Right kidney (tissue), 1 donor: Measurements from ENCODE around the gene DNAJC4.
A peak's percentile ranks its signal among the peaks of the same experiment; 100 is the strongest.

Experiments used
- DNase-seq: peaks from one replicate; pipeline ENCODE4 v3.0.0-alpha.2; 2016

Gene DNAJC4

DNA sequence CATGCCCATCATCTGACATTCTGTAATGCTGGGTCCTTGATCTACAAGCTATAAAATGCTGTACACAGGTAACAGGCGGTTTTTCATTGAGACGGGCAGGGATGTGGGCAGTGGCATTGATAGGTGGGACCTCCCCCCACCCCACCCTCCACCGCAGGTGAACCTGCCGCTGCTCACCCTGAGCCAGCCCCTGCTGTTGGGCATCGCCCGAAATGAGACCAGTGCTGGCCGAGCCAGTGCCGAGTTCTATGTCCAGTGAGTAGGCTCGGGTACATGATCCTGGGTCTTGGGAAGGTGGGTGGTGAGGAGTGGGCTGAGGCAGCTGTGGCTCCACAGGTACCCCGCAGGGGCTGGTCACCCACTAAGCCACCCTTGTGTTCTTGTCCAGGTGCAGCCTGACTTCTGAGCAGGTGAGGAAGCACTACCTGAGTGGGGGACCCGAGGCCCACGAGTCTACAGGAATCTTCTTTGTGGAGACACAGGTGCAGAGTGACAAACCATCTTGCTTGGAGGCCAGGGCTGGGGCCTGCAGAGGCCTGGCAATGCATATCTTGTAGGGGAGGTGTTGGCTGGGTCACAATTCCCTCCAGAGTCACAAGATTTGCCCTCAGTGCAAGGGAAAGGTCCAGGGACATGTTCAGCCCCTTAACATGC lies 1.1 kb upstream of the DNAJC4 start:
- no peak for DNase-seq

DNA sequence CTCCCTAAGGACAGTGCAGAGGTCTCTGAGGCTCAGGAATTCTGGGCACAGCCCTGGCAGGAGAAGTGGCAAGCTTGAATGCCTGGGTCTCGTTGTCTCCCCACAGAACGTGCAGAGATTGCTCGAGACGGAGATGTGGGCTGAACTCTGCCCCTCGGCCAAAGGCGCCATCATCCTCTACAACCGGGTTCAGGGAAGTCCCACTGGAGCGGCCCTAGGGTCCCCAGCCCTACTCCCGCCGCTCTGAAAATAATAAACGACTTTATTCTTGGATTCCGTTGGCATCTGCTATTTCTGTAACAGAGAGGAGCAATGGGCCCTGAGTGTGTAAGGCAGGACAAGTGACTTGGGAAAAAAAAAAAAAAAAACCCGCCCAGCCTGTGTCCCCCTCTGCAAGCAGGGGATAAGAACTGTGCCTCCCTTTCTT lies 591 bp upstream of the DNAJC4 start:
- DNase-seq, result no peak

DNA sequence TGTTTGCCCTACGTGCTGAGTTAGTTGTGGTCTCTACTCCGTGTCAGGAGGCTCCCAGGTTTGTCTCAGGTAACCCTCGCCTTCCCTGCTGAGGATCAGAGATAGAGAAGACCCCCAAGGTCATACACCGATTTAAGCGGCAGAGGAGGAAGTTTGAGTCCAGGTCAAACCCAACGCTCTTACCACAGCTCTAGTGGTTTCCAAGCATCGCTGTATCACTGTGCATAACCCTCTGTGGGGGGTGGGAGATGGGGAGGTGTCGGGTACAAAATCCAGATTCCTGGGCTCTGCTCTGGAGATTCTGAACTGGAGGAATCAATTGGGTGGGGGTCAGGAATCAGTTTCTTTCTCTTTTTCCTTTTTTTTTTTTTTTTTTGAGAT lies 627 bp downstream of the DNAJC4 start:
- DNase-seq, result no peak

GRCh38 chr11:64231546-64231945 lies 1.2 kb downstream of the DNAJC4 start:
- no peak for DNase-seq

DNA sequence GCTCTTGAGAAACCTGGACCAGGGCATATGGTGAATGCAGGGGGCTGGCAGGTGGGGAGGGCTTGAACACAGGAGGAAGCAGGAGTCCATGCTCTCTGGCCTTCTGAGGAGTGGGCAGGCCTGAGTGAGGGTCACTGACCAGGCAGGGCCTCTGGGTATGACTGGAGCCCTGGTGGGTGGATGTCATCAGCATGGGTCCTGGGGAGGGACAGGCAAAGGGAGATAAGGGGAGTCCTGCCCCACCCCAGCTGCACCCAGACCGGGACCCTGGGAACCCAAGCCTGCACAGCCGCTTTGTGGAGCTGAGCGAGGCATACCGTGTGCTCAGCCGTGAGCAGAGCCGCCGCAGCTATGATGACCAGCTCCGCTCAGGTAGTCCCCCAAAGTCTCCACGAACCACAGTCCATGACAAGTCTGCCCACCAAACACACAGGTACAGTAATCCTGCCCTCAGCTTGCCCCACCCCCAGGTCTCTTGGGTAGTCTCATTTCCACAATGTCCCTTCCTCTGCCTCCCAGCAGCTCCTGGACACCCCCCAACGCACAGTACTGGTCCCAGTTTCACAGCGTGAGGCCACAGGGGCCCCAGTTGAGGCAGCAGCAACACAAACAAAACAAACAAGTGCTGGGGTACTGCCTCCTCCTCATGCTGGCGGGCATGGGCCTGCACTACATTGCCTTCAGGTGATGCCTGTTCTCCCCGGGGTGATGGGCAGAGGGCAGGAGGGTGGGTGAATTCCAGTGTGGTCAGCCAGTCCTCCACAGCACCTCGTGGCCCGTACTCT lies 2.0 kb downstream of the DNAJC4 start:
- no peak for DNase-seq

DNA sequence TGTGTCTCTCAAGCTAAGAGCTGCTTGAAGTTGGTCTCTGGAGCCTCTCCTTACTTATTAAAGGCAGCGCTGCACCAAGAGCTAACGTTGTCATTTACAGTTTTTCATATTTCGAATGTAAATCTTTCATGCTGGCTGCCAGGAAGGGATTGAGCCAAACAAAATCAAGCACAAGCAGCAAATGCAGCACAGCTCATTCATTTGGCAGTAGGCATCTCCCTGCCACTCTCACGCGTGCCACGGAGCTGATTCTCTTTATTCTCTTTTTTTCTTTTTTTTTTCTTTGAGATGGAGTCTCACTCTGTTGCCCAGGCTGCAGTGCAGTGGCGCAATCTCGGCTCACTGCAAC lies 2.6 kb downstream of the DNAJC4 start:
- DNase-seq, result no peak

DNA sequence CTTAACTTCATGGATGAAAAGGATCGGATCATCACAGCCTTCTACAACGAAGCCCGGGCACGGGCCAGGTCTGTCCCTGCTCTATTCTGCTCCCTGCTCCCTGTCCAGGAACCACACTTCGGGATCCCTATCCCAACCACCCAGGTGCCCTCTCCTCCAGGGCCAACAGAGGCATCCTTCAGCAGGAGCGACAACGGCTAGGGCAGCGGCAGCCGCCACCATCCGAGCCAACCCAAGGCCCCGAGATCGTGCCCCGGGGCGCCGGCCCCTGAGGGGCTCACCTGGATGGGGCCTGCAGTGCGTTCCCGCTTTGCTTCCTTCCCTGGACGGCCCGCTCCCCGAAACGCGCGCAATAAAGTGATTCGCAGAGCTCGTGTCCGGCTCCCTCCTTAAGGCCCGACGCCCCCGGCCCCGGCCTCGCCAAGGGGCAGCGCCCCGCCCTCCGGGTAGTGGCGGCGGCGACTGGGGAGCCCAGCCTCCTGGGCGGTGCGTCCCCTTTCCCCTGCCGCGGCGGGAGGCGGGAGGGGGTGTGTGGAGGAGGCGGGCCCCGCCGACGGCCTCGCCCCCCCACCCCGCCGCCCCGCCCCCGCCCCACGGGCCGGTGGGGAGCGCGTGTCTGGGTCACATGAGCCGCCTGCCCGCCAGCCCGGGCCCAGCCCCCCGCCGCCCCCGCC lies 3.7 kb downstream of the DNAJC4 start, which contains the start of gene VEGFB:
TSS of gene VEGFB (plus strand) at position 672 of the 674 bp plus-strand sequence. CDS start 250 bp downstream, outside the sequence.
- DNase-seq, result peak; percentile 80

- DNase-seq, result peak; percentile 77
Measured at GRCh38 chr11:64234647-64235379, 4.5 kb downstream of the DNAJC4 start.

DNA sequence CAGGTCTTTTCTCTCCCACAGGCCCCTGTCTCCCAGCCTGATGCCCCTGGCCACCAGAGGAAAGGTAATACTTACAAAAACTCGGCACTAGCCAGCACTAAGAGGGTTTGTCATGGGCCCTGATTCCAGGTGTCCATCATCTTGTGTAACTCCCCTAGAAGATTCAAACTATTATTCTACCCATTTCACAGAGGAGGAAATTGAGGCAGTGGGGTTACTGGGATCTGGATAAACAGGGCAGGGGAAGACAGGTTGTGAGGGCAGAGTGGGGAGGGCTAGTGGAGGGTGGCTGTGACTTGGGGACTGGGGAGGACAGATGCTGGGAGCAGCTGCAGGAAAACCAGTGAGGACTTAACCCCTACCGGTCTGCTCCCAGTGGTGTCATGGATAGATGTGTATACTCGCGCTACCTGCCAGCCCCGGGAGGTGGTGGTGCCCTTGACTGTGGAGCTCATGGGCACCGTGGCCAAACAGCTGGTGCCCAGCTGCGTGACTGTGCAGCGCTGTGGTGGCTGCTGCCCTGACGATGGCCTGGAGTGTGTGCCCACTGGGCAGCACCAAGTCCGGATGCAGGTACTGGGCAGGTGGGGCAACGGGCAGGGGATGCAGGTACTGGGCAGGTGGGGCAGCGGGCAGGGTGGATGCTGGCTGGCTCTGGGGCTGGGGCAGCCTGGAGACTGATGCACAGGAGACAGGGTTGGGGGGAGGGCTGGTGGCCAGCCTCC lies 5.3 kb downstream of the DNAJC4 start:
- no peak for DNase-seq

GRCh38 chr11:64237484-64237951 lies 7.2 kb downstream of the DNAJC4 start:
- DNase-seq, result no peak

GRCh38 chr11:64238076-64238475 lies 7.7 kb downstream of the DNAJC4 start:
- DNase-seq, result no peak

DNA sequence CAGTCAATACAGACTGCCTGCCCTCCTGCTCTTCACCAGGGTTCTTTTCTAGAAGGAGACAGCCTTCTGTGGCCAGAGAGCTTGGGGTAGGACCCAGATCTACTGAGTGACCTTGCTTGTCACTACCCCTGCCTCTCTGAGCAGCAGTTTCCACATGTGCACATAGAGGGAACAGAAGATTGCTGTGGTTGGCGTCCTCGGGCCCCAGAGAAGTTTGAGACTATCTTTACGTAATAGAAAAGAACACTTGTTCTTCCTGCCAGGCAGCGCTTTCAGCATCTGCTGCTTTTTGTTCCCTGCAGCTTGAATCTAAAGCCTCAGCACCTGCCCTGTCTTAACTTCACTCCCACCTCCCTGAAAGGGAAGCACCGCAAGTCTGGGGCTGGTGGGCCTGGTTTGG lies 8.7 kb downstream of the DNAJC4 start:
- no peak for DNase-seq

- DNase-seq, result no peak
Measured at GRCh38 chr11:64239662-64240434, 9.5 kb downstream of the DNAJC4 start.

DNA sequence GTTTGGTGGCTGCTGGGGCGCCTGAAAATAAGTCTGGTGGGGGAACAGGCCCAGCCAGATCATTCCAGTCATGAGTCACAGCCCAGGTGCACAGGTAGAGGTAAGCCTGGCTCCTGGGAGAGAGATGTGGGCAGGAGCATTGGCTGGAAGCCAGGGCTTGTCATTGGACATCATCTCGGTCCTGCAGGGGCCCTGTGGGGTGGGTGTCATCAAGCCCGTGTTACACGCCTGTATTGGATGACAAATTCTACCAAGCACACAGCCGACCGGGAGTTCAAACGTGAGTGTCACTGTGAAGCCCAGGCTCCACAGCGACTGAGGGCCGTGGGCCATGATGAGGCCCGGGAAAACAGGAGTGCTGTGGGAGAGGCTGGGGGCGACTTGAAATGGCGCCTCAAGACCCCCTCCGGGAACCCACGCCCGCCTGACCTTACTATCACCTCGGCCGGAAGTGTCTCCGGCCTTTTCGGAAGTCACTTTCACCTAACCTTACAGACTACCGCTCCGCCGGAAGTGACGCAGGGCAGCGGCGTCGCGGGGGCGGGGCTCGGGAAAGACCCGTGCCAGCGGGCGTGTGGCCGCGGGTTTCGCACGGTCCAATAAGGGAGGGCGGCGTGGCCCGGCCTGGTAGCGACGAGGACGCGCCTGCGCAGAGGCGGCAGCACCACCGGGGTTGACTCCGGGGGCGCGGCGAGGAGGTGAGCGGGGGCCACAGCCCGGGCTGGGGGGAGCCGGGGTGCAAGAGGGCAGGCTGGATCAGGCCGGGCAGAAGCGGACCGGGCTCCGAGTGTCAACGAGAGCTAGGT lies 10.3 kb downstream of the DNAJC4 start, which contains the start of gene FKBP2:
TSS of gene FKBP2 (plus strand) at position 661 of the 806 bp plus-strand sequence. CDS start 1,293 bp downstream, outside the sequence.
- DNase-seq, result no peak

GRCh38 chr11:64241241-64241490 lies 10.8 kb downstream of the DNAJC4 start:
- peak; percentile 93 for DNase-seq

- DNase-seq, result peak; percentile 91
Measured at GRCh38 chr11:64241491-64242374, 11.4 kb downstream of the DNAJC4 start.

DNA sequence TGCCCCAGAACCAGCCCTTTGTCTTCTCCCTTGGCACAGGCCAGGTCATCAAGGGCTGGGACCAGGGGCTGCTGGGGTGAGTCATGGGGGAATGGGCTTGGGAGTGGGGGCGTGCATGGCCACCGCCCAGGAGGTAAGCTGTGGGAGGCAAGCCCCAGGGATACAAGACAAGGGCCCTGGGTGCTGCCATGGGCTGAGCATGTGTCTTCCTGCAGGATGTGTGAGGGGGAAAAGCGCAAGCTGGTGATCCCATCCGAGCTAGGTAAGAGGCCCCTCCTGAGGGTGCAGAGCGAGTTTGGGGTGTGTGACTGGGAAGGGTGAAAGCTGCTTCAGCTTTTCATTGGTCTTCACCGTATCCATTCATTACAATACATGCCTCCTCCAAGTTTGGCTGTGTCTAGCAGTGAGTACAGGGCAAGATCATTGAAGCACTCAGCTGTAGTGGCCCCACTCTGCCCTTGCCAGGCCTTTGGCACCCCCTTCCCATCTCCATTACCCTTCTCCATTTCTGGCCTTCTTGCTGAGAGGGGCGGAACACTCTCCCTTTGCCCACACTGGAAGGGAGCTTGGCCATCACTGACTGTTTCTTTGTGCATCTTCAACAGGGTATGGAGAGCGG lies 13.0 kb downstream of the DNAJC4 start:
- DNase-seq, result no peak

DNA sequence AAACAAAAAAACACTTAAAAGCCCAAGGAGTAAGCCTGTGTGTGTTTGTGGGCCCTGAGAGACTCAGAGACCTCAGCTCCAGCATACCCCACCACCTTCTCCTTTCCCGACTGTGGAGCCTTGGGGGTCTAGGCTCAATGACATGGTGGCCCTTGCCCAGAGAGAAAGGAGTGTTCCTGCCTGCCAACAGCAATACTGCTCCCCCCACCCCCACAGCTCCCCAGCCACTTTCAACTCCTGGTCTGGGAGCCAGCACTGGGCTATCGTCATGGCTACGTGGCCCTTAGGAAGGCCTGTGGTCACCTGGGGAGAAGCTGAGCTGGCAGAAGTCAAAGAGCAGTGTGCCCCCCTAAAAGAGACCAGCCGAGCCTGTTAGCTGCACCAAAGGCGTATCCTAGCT lies 13.8 kb downstream of the DNAJC4 start:
- DNase-seq, result no peak

GRCh38 chr11:64244966-64245365 lies 14.6 kb downstream of the DNAJC4 start:
- DNase-seq, result no peak
